Measurements from ENCODE around the gene S1PR2. TPM values are rescaled to one million over a fixed set of nuclear protein-coding genes. Genes with fewer than 3 reads are reported as not detected.

S1PR2 gene
- total RNA-seq, 4 donors from 2014 or later: 7.7 to 10.1 (median 9.1) TPM

GRCh38 chr19:10191347-10191746 lies 39.8 kb downstream of the S1PR2 start:
- TF ChIP-seq, protein P1, sequence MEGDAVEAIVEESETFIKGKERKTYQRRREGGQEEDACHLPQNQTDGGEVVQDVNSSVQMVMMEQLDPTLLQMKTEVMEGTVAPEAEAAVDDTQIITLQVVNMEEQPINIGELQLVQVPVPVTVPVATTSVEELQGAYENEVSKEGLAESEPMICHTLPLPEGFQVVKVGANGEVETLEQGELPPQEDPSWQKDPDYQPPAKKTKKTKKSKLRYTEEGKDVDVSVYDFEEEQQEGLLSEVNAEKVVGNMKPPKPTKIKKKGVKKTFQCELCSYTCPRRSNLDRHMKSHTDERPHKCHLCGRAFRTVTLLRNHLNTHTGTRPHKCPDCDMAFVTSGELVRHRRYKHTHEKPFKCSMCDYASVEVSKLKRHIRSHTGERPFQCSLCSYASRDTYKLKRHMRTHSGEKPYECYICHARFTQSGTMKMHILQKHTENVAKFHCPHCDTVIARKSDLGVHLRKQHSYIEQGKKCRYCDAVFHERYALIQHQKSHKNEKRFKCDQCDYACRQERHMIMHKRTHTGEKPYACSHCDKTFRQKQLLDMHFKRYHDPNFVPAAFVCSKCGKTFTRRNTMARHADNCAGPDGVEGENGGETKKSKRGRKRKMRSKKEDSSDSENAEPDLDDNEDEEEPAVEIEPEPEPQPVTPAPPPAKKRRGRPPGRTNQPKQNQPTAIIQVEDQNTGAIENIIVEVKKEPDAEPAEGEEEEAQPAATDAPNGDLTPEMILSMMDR (IDR thresholded peaks at IDR 0.05; ENCODE audit: low read depth): no peak

- TF ChIP-seq, protein P1 (IDR thresholded peaks at IDR 0.05; ENCODE audit: low read depth): no peak
These were observed 41.1 kb downstream of the S1PR2 start for GRCh38 chr19:10190026-10190425.

DNA sequence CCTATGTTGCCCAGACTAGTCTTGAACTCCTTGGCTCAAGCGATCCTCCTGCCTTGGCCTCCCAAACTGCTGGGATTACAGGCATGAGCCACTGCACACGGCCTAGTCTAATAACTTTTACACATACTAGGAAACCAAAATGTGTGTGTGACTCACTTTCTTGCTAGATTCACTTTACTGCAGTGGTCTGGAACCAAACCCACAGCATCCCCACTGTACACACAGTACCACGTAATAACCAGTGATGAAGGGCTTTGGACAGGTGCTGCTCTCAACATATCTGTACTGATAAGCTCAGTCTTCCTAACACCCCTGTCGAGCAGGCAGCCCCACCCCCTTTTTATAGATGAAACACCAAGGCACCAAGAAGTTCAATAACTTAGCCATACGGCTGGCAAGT lies 41.5 kb downstream of the S1PR2 start:
- TF ChIP-seq, protein P1 (IDR thresholded peaks at IDR 0.05; ENCODE audit: low read depth): no peak

- TF ChIP-seq, protein P1 (IDR thresholded peaks at IDR 0.05; ENCODE audit: low read depth): no peak
These were observed 43.8 kb downstream of the S1PR2 start for GRCh38 chr19:10187315-10187714.

GRCh38 chr19:10184636-10185035 lies 46.5 kb downstream of the S1PR2 start:
- TF ChIP-seq, protein P1 (IDR thresholded peaks at IDR 0.05; ENCODE audit: low read depth): no peak

- TF ChIP-seq, protein P1 (IDR thresholded peaks at IDR 0.05; ENCODE audit: low read depth): no peak
These were observed 47.2 kb downstream of the S1PR2 start for GRCh38 chr19:10183926-10184325.

- TF ChIP-seq, protein P1 (IDR thresholded peaks at IDR 0.05; ENCODE audit: low read depth): no peak
These were observed 48.3 kb downstream of the S1PR2 start for GRCh38 chr19:10182847-10183246.
